Neural crest cell (in vitro differentiated cells): ENCODE measurements around the gene MYOF. TPM values are rescaled to one million over a fixed set of nuclear protein-coding genes. Genes with fewer than 3 reads are reported as not detected.

ENCODE experiments used
- DNase-seq: peaks from one replicate; pipeline ENCODE4 v3.0.0; 2021; ENCODE audit warnings: low read depth, mixed read lengths, low spot score
- H3K27ac Mint-ChIP-seq: one replicate; pipeline ENCODE4 v1.8.0; 2021; ENCODE audit warnings: mild to moderate bottlenecking, mixed read lengths; ENCODE audit not compliant: unreplicated experiment
- H3K27me3 Mint-ChIP-seq: 2 replicates; pipeline ENCODE4 v1.8.0; 2021; ENCODE audit warnings: low read depth, mild to moderate bottlenecking, mixed read lengths
- H3K36me3 Mint-ChIP-seq: 2 replicates; pipeline ENCODE4 v1.8.0; 2021; ENCODE audit warnings: low read depth, mild to moderate bottlenecking, mixed read lengths
- H3K4me1 Mint-ChIP-seq: 2 replicates; pipeline ENCODE4 v1.8.0; 2021; ENCODE audit warnings: mixed read lengths
- H3K4me3 Mint-ChIP-seq: one replicate; pipeline ENCODE4 v1.8.0; 2021; ENCODE audit warnings: mild to moderate bottlenecking, mixed read lengths
- H3K9me3 Mint-ChIP-seq: 2 replicates; pipeline ENCODE4 v1.8.0; 2021; ENCODE audit warnings: mixed read lengths
- CTCF ChIP-seq: fragments of 200-600 bp; sonication (generic); conservative IDR thresholded peaks from 2 replicates; pipeline ENCODE4 v1.5.0; 2021; ENCODE audit warnings: antibody characterized with exemption, mild to moderate bottlenecking
- total RNA-seq: library from RNA; stranded (reverse); gene quantifications from 2 replicates; pipeline ENCODE4 v1.2.1, GENCODE V29; 2021

Gene MYOF
- total RNA-seq, 1 donor from 2014 or later = 4.0 TPM

GRCh38 chr10:93406364-93407145 lies 75.6 kb downstream of the MYOF start:
- H3K27ac Mint-ChIP-seq = no peak overlapping the region
- H3K4me1 Mint-ChIP-seq = peaks cover 15% of the 10 kb centered on the region
- H3K27me3 Mint-ChIP-seq = no peaks in the 10 kb centered on the region
- DNase-seq = no peak
- TF ChIP-seq CTCF = no peak
- no peak overlapping the region for H3K4me3 Mint-ChIP-seq
- H3K9me3 Mint-ChIP-seq = no peaks in the 10 kb centered on the region
- peaks cover 3% of the 10 kb centered on the region for H3K36me3 Mint-ChIP-seq

GRCh38 chr10:93404048-93404354 lies 78.1 kb downstream of the MYOF start:
- peaks cover 15% of the 10 kb centered on the region for H3K4me1 Mint-ChIP-seq
- no peak for TF ChIP-seq CTCF
- H3K27me3 Mint-ChIP-seq = no peaks in the 10 kb centered on the region
- no peak for DNase-seq
- H3K36me3 Mint-ChIP-seq = no peaks in the 10 kb centered on the region
- H3K9me3 Mint-ChIP-seq = no peaks in the 10 kb centered on the region
- no peak overlapping the region for H3K27ac Mint-ChIP-seq
- no peak overlapping the region for H3K4me3 Mint-ChIP-seq

GRCh38 chr10:93403152-93404047 lies 78.7 kb downstream of the MYOF start:
- Mint-ChIP-seq H3K27me3 (no peaks in the 10 kb centered on the region), H3K9me3 (no peaks in the 10 kb centered on the region), H3K36me3 (no peaks in the 10 kb centered on the region), H3K4me3 (no peak overlapping the region), H3K4me1 (peaks cover 15% of the 10 kb centered on the region), H3K27ac (no peak overlapping the region)
- TF ChIP-seq CTCF = no peak
- no peak for DNase-seq

GRCh38 chr10:93402192-93402591 lies 79.9 kb downstream of the MYOF start:
- Mint-ChIP-seq H3K4me3 (no peak overlapping the region), H3K36me3 (no peaks in the 10 kb centered on the region)
- TF ChIP-seq CTCF = no peak

GRCh38 chr10:93398528-93398927 lies 83.6 kb downstream of the MYOF start:
- no peak for TF ChIP-seq CTCF
- Mint-ChIP-seq H3K36me3 (no peaks in the 10 kb centered on the region), H3K27me3 (no peaks in the 10 kb centered on the region), H3K4me1 (peaks cover 3% of the 10 kb centered on the region), H3K9me3 (no peaks in the 10 kb centered on the region), H3K4me3 (no peak overlapping the region), H3K27ac (no peak overlapping the region)
- DNase-seq = no peak

More at GRCh38 chr10:93402192-93402591, 79.9 kb downstream of the MYOF start:
- Mint-ChIP-seq H3K9me3 (no peaks in the 10 kb centered on the region), H3K27me3 (no peaks in the 10 kb centered on the region), H3K27ac (no peak overlapping the region), H3K4me1 (peaks cover 15% of the 10 kb centered on the region)
- no peak for DNase-seq
